ENCODE data around the gene PKHD1.

Gene PKHD1

DNA sequence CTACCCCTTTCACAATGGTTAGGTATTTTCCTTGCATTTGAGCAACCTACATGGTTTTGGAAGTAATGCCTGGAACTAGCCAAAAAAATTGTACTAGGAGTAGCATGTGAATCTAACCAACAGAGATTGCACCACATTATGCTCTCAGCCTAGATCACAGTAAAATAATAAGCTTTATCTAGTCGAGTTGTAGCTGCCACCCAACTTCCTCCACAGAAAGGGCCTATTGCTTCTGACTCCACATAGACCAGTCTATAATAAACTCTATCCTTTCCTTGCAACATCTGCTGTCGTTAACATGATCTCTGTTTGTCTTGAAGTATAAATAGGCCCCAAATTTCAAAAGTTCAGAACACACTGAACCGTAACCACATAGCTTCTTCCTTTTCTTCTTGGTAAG lies 375.5 kb downstream of the PKHD1 start:
- Histone ChIP-seq H3K4me1 (ENCODE audit: control insufficient read depth, insufficient read depth, low read length, unreplicated experiment) (no peaks in the 10 kb centered on the region), H3K79me2 (ENCODE audit: control insufficient read depth, insufficient read depth, low read length, unreplicated experiment) (no peaks in the 10 kb centered on the region), H3K27me3 (ENCODE audit: insufficient read depth, low read length) (no peaks in the 10 kb centered on the region), H3K27ac (ENCODE audit: low read depth, low read length) (no peak overlapping the region), H2AFZ (ENCODE audit: low read length, unreplicated experiment) (no peak overlapping the region), H3K4me3 (ENCODE audit: low read depth, low read length) (no peak overlapping the region), H3K36me3 (ENCODE audit: insufficient read depth, low read length) (no peaks in the 10 kb centered on the region)

DNA sequence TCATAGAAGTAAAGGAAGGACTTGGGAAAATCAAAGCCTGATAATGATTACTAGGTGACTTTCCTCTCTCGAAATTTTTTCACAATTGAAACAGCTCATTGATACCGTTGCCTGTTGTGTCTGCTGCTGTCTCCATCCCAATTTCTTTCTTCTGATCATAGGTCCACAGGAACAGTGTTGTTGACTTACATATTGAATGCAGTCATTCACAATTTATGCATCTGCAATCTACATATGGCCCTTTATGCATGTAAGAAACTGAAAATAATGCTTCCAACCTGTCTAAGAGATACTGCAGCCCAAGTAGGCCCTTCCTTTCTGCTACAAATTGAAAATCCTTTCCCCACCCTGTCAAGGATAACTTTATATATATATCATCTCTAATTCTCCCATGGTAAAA lies 381.3 kb downstream of the PKHD1 start:
- H3K27me3 ChIP-seq (ENCODE audit: insufficient read depth, low read length), result no peaks in the 10 kb centered on the region
- H2AFZ ChIP-seq (ENCODE audit: low read length, unreplicated experiment), result no peak overlapping the region
- no peaks in the 10 kb centered on the region for H3K79me2 ChIP-seq (ENCODE audit: control insufficient read depth, insufficient read depth, low read length, unreplicated experiment)
- no peaks in the 10 kb centered on the region for H3K4me1 ChIP-seq (ENCODE audit: control insufficient read depth, insufficient read depth, low read length, unreplicated experiment)
- H3K27ac ChIP-seq (ENCODE audit: low read depth, low read length), result no peak overlapping the region
- no peak overlapping the region for H3K4me3 ChIP-seq (ENCODE audit: low read depth, low read length)
- H3K36me3 ChIP-seq (ENCODE audit: insufficient read depth, low read length), result no peaks in the 10 kb centered on the region

DNA sequence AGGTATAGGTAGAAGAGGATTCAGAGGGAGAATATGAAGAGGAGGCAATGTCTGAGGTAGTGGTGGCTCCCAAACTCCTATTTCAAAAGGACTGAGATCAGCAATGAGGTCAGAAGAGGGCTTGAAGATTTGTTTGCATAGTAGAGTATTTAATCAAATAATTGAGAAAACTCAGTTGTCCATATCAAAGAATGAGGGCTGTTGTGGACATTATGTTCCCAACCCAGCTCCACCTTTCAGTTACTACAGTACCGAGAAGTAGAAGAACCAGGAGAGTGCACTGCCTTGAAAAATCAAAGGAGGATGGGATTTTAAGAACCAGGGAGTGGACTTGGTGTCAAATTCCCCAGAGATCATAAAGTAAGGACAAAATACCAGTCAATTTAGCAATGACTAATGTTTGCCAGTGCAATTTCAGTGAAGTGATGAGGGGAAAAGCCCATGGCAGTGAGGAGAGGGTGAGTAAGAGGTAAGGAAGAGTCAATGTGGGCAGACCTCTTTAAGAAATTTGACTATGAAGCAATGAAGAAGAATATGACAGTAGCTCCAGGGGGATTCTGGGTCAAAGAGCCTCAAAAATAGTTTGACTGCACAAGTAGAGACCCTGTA lies 382.4 kb downstream of the PKHD1 start:
- H3K79me2 ChIP-seq (ENCODE audit: control insufficient read depth, insufficient read depth, low read length, unreplicated experiment), result no peaks in the 10 kb centered on the region
- H3K27ac ChIP-seq (ENCODE audit: low read depth, low read length), result no peak overlapping the region
- H3K4me1 ChIP-seq (ENCODE audit: control insufficient read depth, insufficient read depth, low read length, unreplicated experiment), result no peaks in the 10 kb centered on the region
- H3K36me3 ChIP-seq (ENCODE audit: insufficient read depth, low read length), result no peaks in the 10 kb centered on the region
- no peak overlapping the region for H3K4me3 ChIP-seq (ENCODE audit: low read depth, low read length)
- no peaks in the 10 kb centered on the region for H3K27me3 ChIP-seq (ENCODE audit: insufficient read depth, low read length)
- H2AFZ ChIP-seq (ENCODE audit: low read length, unreplicated experiment), result no peak overlapping the region

DNA sequence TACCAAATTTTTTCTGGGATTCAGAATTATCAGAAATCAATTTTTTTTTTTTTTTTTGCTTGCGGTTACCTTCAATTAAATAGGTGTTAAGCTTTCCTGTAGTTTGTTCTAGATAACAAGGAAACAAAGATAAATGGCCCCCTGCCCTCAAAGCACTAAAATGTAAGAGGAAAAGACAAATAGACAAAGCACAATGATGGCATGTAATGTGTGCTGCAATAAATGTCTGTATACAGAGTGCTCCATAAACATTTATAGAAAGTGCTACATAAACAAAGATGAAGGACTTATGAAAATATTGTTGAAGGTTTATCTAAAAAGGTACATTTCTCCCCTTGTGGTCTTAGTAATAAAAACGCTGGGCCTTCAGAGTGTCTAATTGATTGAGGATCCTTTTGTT lies 384.6 kb downstream of the PKHD1 start:
- no peaks in the 10 kb centered on the region for H3K4me1 ChIP-seq (ENCODE audit: control insufficient read depth, insufficient read depth, low read length, unreplicated experiment)

DNA sequence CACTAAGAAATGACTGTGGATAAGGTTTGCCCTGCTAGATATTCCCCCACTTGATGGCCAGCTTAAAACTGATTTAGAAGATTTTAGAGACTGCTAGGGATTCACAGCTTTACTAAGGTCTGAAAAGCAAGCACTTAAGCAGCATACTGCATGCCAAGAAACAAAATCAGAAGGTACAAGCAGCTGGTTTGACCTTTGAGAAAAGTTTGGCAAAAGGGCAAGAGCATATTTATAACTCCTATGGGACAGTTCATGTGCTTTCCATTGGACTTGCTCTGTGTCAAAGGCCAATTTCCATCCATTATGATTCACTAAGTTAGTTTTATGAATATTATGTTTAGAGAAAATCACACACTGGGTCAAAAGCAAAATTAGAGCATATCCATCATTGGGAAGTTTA lies 402.8 kb downstream of the PKHD1 start:
- Histone ChIP-seq H3K27me3 (ENCODE audit: insufficient read depth, low read length) (no peaks in the 10 kb centered on the region), H3K4me1 (ENCODE audit: control insufficient read depth, insufficient read depth, low read length, unreplicated experiment) (no peaks in the 10 kb centered on the region), H3K4me3 (ENCODE audit: low read depth, low read length) (no peak overlapping the region), H3K27ac (ENCODE audit: low read depth, low read length) (no peak overlapping the region), H2AFZ (ENCODE audit: low read length, unreplicated experiment) (no peak overlapping the region), H3K36me3 (ENCODE audit: insufficient read depth, low read length) (no peaks in the 10 kb centered on the region), H3K79me2 (ENCODE audit: control insufficient read depth, insufficient read depth, low read length, unreplicated experiment) (no peaks in the 10 kb centered on the region)

More for the DNA sequence above, 384.6 kb downstream of the PKHD1 start:
- H3K4me3 ChIP-seq (ENCODE audit: low read depth, low read length), result no peak overlapping the region
- H3K36me3 ChIP-seq (ENCODE audit: insufficient read depth, low read length), result no peaks in the 10 kb centered on the region
- no peaks in the 10 kb centered on the region for H3K27me3 ChIP-seq (ENCODE audit: insufficient read depth, low read length)
- H3K79me2 ChIP-seq (ENCODE audit: control insufficient read depth, insufficient read depth, low read length, unreplicated experiment), result no peaks in the 10 kb centered on the region
- no peak overlapping the region for H2AFZ ChIP-seq (ENCODE audit: low read length, unreplicated experiment)
- no peak overlapping the region for H3K27ac ChIP-seq (ENCODE audit: low read depth, low read length)

DNA sequence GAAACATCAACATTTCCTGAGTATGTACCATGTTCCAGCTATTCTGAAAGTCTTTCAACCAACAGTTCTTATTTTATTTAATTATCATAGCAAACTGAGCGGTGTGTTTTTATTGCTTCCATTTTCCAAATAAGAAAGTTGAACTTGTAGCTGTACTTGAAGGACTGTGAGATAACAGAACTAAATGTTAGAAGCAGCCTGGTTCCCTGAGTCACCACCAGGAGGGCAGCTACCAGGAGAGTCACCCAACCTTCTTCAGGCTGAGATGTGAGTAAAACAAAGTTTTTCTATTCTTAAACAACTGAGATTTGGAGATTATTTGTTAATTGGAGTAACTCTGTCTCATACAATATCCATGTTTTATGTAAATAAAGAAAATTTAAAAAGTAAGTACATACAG lies 403.4 kb downstream of the PKHD1 start:
- Histone ChIP-seq H3K4me3 (ENCODE audit: low read depth, low read length) (no peak overlapping the region), H3K27me3 (ENCODE audit: insufficient read depth, low read length) (no peaks in the 10 kb centered on the region), H3K4me1 (ENCODE audit: control insufficient read depth, insufficient read depth, low read length, unreplicated experiment) (no peaks in the 10 kb centered on the region), H3K79me2 (ENCODE audit: control insufficient read depth, insufficient read depth, low read length, unreplicated experiment) (no peaks in the 10 kb centered on the region), H3K36me3 (ENCODE audit: insufficient read depth, low read length) (no peaks in the 10 kb centered on the region), H2AFZ (ENCODE audit: low read length, unreplicated experiment) (no peak overlapping the region), H3K27ac (ENCODE audit: low read depth, low read length) (no peak overlapping the region)

DNA sequence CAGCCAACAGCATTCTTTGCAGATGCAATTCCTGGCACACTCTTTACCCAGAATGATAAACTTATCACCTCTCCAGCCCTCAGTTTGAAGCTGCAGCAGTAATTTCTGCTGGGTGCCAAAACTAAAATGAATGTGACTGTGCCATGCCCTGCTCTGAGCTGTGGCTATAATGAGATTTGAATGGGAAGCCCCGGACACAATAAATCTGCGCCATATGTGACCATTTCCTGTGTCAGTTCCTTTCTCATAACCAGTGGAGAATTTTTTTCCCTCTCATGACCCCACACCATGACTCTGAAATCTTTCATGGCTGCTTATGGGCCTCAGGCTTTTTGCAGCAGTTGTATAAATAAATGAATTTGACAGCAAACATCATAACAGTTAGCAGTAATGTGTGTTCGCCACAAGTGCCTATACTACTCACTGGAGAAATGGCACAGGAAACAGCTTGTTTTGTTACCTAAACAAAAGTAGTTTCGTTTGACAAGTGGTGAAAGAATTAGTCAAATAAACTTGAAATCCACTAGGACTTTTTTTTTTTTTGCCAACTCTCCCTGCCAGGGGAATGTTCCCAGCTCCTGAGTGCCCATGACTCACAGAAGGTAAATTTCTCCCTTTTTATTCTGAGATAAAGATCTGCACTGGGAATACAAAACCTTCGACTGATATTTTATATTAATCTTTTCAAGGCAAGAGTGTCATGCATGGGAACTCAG lies 408.4 kb downstream of the PKHD1 start:
- Histone ChIP-seq H3K79me2 (ENCODE audit: control insufficient read depth, insufficient read depth, low read length, unreplicated experiment) (no peaks in the 10 kb centered on the region), H3K27me3 (ENCODE audit: insufficient read depth, low read length) (no peaks in the 10 kb centered on the region), H3K36me3 (ENCODE audit: insufficient read depth, low read length) (no peaks in the 10 kb centered on the region), H3K4me3 (ENCODE audit: low read depth, low read length) (no peak overlapping the region), H3K4me1 (ENCODE audit: control insufficient read depth, insufficient read depth, low read length, unreplicated experiment) (no peaks in the 10 kb centered on the region), H2AFZ (ENCODE audit: low read length, unreplicated experiment) (no peak overlapping the region), H3K27ac (ENCODE audit: low read depth, low read length) (no peak overlapping the region)

DNA sequence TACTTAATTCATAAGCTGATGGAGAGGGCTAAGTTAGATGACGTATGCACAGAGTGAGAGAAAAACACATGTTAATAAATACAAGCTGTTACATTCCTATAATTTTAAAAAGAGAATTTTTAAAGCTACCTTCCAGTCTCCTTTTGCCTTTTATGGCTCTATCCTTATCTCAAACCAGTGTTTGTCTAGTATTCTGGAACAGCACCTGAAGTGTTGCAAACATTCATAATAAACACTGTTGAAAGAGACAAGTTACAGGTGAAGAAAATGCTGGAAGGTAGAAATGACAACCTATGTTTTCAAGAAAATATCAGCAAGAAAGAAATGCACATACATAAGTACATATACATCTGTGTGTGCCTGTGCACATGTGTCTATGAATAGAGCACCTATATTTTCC lies 409.1 kb downstream of the PKHD1 start:
- Histone ChIP-seq H3K4me3 (ENCODE audit: low read depth, low read length) (no peak overlapping the region), H3K27me3 (ENCODE audit: insufficient read depth, low read length) (no peaks in the 10 kb centered on the region), H3K79me2 (ENCODE audit: control insufficient read depth, insufficient read depth, low read length, unreplicated experiment) (no peaks in the 10 kb centered on the region), H3K27ac (ENCODE audit: low read depth, low read length) (no peak overlapping the region), H2AFZ (ENCODE audit: low read length, unreplicated experiment) (no peak overlapping the region), H3K36me3 (ENCODE audit: insufficient read depth, low read length) (no peaks in the 10 kb centered on the region), H3K4me1 (ENCODE audit: control insufficient read depth, insufficient read depth, low read length, unreplicated experiment) (no peaks in the 10 kb centered on the region)

DNA sequence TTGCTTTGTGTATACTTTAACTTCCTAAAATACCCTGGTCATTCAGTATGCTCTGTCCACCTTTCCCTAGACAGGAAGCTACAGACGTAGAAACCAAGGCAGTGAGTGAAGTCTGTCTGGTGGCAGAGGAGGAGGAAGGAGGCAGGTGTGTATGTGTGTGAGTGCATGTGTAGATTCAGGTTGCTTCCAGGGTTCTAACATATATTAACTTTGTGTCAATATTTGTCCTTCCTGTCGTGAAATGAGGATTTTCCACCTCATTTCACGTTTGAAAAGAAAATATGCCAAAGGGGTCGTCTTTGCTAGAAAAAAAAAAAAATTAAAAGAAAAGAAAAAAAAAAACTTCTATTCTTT lies 411.5 kb downstream of the PKHD1 start:
- H3K79me2 ChIP-seq (ENCODE audit: control insufficient read depth, insufficient read depth, low read length, unreplicated experiment), result no peaks in the 10 kb centered on the region
- no peak overlapping the region for H3K27ac ChIP-seq (ENCODE audit: low read depth, low read length)
- H3K4me1 ChIP-seq (ENCODE audit: control insufficient read depth, insufficient read depth, low read length, unreplicated experiment), result no peaks in the 10 kb centered on the region
- no peak overlapping the region for H3K4me3 ChIP-seq (ENCODE audit: low read depth, low read length)
- H2AFZ ChIP-seq (ENCODE audit: low read length, unreplicated experiment), result no peak overlapping the region
- no peaks in the 10 kb centered on the region for H3K36me3 ChIP-seq (ENCODE audit: insufficient read depth, low read length)
- no peaks in the 10 kb centered on the region for H3K27me3 ChIP-seq (ENCODE audit: insufficient read depth, low read length)

DNA sequence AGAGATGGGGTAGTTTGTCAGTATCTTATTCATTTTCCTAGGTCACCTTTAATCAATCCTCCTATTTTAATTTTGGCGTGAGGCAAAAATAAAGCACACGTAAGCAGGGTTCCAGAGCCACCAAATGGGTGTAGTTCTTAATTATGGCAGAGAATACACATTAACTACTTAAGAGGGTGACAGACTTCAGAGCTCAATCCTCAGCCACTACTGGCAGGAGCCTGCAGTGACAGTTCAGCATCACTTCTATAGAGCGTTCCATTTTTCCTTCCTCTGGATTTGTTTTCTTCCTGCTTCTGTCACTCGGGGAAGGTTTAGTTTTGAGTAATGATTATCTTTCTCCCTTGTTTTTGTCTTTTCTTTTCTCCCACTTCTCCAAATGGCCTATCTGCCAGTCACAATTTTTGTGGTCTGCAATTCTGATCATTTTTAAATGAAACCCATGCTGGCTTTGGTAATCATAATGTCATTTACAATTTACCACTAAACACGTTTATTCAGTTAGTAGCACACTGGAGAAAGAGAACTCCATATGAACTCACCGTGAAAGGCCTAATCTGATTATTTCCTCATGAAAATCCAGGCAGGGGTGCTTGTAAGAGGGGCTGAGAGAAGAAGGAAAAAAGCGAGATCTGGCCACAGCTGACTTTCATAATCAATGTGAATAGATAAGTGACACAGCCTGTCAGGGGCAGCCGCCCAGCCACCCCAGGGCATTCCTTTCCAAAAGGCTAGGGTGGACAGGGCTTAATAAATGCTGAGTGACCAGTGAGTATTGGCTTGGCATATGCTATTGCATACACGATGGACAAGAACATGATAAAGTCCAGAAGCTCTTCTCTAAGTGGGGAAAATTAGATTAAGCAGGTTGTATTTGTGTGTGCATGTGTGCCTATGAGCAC lies 412.1 kb downstream of the PKHD1 start:
- Histone ChIP-seq H3K27ac (ENCODE audit: low read depth, low read length) (no peak overlapping the region), H3K36me3 (ENCODE audit: insufficient read depth, low read length) (no peaks in the 10 kb centered on the region), H3K27me3 (ENCODE audit: insufficient read depth, low read length) (no peaks in the 10 kb centered on the region)

More for the DNA sequence above, 412.1 kb downstream of the PKHD1 start:
- Histone ChIP-seq H3K79me2 (ENCODE audit: control insufficient read depth, insufficient read depth, low read length, unreplicated experiment) (no peaks in the 10 kb centered on the region), H2AFZ (ENCODE audit: low read length, unreplicated experiment) (no peak overlapping the region), H3K4me1 (ENCODE audit: control insufficient read depth, insufficient read depth, low read length, unreplicated experiment) (no peaks in the 10 kb centered on the region), H3K4me3 (ENCODE audit: low read depth, low read length) (no peak overlapping the region)
